Kidney tubule cell (primary cell): ENCODE results near the gene LMTK2.

ENCODE experiments used
- DNase-seq: peaks from one replicate; pipeline ENCODE4 v3.0.0-alpha.2; 2018; ENCODE audit warnings: low spot score

Gene LMTK2

GRCh38 chr7:98203261-98203963, 96.8 kb downstream of the LMTK2 start:
- no peak for DNase-seq

- DNase-seq: no peak
These were observed 97.4 kb downstream of the LMTK2 start for GRCh38 chr7:98203964-98204605.

- DNase-seq: no peak
These were observed 98.0 kb downstream of the LMTK2 start for GRCh38 chr7:98204670-98205069.

DNA sequence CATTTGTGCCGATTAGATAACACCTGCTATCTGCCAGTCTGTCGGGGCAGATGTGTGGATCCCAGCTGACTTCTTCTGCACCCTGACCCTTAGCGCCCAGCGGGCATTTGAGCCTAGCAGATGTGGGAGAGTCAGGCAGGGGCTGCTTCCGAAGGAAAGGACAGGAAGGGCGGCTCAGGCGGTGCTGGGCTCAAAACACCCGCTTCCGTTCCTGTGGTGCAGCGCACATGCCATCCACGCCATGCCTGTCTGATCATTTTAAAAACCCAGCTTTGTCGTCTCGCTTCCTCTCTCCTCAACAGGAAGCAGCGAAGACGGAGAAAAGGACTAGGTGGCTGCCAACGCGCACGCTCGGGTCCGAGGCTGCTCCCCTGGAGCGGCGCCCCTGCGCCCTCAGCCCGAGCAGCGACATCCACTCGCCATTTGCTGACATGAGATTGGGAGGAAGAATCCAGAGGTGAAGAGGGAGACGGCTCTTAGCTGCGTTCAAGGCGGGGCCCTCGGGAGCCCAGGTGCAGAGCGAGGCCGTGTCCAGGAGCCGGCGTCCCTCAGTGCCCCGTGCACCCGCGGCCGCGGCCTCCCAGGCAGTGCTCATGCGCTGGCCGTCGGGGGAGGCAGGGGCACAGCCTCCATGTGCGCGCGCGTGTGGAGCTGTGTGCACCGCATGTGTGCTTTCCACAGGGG, 98.6 kb downstream of the LMTK2 start:
- no peak for DNase-seq

- no peak for DNase-seq
These were observed 100.0 kb downstream of the LMTK2 start for GRCh38 chr7:98206451-98207330.

DNA sequence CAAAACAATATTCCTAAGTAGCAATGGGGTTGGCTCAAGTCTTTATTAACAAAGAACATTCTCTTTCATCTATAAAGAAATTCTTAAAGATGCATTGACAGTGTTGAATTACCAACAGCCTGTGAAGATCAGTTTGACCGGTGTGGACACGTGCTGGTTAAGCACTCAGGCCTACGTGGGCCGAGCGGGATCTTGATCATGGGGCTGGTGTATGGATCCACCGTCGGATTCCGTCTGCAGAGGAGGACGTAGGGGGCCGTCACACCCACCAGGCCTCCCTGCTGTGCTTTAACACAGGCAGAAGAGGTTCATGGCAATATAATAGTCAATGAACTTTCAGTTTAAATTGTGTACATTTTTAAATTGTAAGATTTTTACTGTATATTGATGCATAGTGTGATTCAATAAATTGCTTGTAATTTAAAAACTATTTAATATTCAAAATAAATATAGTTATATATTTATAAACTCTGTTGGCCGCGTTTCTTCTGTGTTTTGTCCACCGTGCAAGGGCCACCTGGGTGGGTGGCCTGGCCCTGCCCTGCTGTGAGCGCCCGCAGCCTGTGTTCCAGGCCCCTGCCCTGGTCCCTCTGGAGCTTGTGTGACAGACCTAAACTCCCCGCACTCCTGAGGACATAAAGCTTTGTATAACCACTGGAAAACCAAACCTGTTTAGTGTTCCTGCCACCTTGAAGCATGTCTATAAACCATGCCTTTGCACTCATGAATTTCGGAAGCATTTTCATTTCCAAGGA, 102.7 kb downstream of the LMTK2 start:
- no peak for DNase-seq

GRCh38 chr7:98210513-98211220, 104.0 kb downstream of the LMTK2 start:
- DNase-seq: no peak

GRCh38 chr7:98211221-98211675, 104.6 kb downstream of the LMTK2 start, which contains the start of gene BHLHA15:
Gene BHLHA15, plus strand, starts transcription at chr7:98211439. Its CDS starts 871 bp downstream, at chr7:98212310.
- DNase-seq: peak; percentile 22

DNA sequence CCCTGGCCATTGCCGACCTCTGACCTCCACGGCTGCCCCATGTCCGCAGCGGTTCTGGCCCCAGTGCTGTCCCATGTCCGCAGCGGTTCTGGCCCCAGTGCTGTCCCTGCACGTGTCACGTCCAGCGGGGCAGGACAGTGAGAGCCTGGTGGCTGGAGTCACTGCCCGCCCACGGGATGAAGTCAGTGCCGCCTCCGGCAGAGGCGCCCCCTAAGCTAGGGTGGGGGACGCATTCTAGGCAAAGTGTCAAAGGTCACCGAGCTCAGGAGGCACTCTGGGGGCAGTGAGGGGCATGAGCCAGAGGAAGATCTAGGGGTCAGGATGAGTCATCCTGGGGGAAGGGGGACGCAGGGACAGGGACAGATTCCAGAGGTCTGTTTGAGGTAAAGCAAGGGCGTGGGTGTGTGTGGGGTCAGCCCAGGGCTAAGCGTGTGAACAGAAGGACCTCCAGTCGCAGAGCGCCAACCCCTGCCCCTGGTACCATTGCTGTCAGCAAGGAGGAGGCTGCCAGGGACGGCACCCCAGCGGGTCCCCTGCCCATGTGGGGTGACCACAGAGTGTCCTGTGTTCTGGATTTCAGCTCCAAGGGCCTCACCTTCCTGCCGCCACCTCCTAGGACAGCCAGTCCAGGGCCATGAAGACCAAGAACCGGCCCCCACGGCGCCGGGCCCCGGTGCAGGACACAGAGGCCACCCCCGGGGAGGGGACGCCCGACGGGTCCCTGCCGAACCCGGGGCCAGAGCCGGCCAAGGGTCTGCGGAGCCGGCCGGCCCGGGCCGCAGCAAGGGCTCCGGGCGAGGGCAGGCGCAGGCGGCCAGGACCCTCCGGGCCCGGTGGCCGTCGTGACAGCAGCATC, 105.2 kb downstream of the LMTK2 start:
- no peak for DNase-seq

DNA sequence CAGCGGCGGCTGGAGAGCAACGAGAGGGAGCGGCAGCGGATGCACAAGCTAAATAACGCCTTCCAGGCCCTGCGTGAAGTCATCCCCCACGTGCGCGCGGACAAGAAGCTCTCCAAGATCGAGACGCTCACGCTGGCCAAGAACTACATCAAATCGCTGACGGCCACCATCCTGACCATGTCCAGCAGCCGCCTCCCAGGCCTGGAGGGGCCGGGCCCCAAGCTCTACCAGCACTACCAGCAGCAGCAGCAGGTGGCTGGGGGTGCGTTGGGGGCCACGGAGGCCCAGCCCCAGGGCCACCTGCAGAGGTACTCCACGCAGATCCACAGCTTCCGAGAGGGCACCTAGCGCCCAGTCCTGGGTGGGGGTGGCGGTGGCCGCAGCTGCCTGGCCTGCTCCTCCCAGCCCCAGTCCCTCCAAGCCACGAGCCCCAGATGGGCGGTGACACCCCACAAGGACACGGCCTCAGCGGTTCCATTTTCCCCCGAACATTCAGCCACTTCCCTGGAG, 105.9 kb downstream of the LMTK2 start:
- DNase-seq: no peak

DNA sequence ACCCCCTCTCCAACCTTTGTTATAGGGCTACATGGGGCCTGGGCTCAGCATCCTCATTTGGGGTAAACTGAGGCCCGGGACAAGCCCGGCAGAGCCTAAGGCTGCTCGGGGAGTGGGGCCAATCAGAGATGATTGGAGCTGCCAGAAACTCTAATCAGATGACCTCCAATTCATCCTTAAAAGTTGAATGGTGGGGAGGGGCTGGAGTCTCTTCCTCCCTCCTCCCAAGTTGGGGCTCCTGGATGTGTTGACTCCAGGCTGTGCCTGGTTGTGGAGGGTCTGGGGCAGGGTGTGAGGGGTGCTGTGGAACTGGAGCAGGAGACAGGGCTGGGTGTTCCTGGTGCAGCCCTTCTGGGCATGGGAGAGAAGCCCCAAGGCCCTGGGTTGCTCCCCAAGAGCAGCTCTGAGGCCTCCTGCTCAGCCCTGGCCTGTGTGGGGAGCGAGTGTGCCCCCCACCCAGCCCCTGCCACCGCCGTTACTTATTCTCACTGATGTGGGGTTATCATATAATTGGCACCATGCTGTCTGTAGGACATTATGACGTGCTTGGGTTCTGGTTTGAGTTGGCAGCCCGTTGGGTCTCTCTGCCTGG, 106.7 kb downstream of the LMTK2 start:
- no peak for DNase-seq

DNA sequence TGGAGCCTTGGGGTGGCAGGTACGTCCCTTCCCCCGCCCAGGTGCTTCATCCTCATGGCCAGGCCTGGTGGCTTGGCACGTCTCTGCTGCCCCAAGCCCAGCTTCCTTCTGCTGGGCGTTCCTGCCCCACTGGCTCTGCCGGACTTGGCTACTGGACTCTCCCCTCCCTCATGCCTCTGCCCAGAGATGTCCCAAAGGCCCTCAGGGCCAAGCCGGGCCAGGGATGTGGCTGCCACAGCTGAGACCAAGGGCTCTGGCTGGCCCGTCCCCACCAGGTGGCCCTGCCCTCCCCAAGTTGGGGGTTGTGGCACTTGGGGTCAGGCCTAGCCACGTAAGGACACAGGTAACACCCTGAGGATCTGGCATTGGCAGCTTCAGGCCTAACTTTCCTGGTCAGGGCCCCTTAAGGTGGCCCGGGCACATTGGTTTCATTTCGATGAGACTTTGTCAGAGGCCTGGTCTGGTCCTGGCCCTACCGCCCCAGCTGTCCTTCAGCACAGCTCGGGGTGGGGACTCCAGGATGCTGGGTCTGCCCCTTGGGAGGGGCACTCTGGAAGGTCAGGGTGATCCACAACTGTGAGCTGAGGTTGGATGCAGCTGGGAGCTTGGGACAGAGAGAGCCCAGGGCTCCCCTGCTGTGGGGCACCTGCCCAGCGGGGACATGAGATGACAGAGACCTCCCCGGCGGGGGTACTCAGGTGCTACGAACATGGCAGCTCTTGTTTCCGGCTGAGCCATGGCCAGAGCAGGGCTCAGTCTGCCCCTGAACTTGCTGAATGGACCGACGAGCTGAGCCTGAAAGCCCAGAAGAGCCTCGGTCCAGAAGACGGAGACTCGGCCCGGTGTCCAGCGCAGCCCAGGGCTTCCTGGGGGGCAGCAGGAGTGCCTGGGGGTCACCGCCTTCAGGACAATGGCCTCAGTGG, 107.5 kb downstream of the LMTK2 start:
- DNase-seq: no peak

- DNase-seq: no peak
These were observed 108.2 kb downstream of the LMTK2 start for GRCh38 chr7:98214811-98215321.

- DNase-seq: no peak
These were observed 109.2 kb downstream of the LMTK2 start for GRCh38 chr7:98215561-98216495.

GRCh38 chr7:98216941-98217622, 110.4 kb downstream of the LMTK2 start:
- DNase-seq: no peak
